Fibroblast of lung (primary cell): Measurements from ENCODE around the gene ABO. TPM values are rescaled to one million over a fixed set of nuclear protein-coding genes. Genes with fewer than 3 reads are reported as not detected.
"Not testable (repeated sequence)": the region's sequence is repeated elsewhere in the genome, so short reads cannot be mapped to it uniquely, and the experiment has no call there.

ENCODE experiments used
- DNase-seq, 2 donors: peaks; one replicate each; pipeline versions ENCODE4 v3.0.0 to v3.0.0-alpha.2; 2010; ENCODE audit warnings: low read depth in 2 of 2
- H2AFZ ChIP-seq: 2 replicates; pipeline ENCODE4 v1.5.1; 2012; ENCODE audit warnings: low read length, control low read depth, inconsistent platforms
- H3K27ac ChIP-seq: 2 replicates; pipeline ENCODE4 v1.5.1; 2011; ENCODE audit warnings: low read length, control low read depth; ENCODE audit not compliant: insufficient read depth
- H3K27me3 ChIP-seq: 2 replicates; pipeline ENCODE4 v1.5.1; 2011; ENCODE audit warnings: mild to moderate bottlenecking, low read length; ENCODE audit not compliant: control insufficient read depth, insufficient read depth
- H3K36me3 ChIP-seq: 2 replicates; pipeline ENCODE4 v1.5.1; 2011; ENCODE audit warnings: low read length; ENCODE audit not compliant: control insufficient read depth, insufficient read depth
- H3K4me1 ChIP-seq: 2 replicates; pipeline ENCODE4 v1.5.1; 2011; ENCODE audit warnings: low read length; ENCODE audit not compliant: control insufficient read depth, insufficient read depth; ENCODE audit errors: extremely low read depth
- H3K4me2 ChIP-seq: 2 replicates; pipeline ENCODE4 v1.5.1; 2011; ENCODE audit warnings: low read length, control low read depth; ENCODE audit not compliant: insufficient read depth; ENCODE audit errors: extremely low read depth
- H3K4me3 ChIP-seq, 4 experiments: fragments of 200-600 bp in 1 of 4; sonication (generic) in 1 of 4; replicated peaks in 1 of 4; 2 replicates each; pipeline ENCODE4 v1.5.1; 2011 to 2016; ENCODE audit warnings: low read length in 4 of 4, low read depth in 3 of 4, mild to moderate bottlenecking in 3 of 4, control low read depth in 2 of 4, inconsistent platforms in 1 of 4, mixed read lengths in 1 of 4; ENCODE audit not compliant: insufficient read depth in 1 of 4; ENCODE audit errors: control extremely low read depth in 1 of 4
- H3K79me2 ChIP-seq: 2 replicates; pipeline ENCODE4 v1.5.1; 2012; ENCODE audit warnings: mild to moderate bottlenecking, low read length, inconsistent platforms; ENCODE audit not compliant: control insufficient read depth, insufficient read depth
- H3K9ac ChIP-seq: 2 replicates; pipeline ENCODE4 v1.5.1; 2011; ENCODE audit warnings: mild to moderate bottlenecking, low read length, control low read depth; ENCODE audit not compliant: insufficient read depth
- H3K9me3 ChIP-seq: 2 replicates; pipeline ENCODE4 v1.5.1; 2012; ENCODE audit warnings: low read depth, low read length; ENCODE audit not compliant: control insufficient read depth, insufficient read depth
- H4K20me1 ChIP-seq: 2 replicates; pipeline ENCODE4 v1.5.1; 2011; ENCODE audit warnings: low read length; ENCODE audit not compliant: control insufficient read depth, insufficient read depth; ENCODE audit errors: extremely low read depth
- EZH2 ChIP-seq: IDR thresholded peaks from 2 replicates; pipeline ENCODE4 v1.5.1; 2012; ENCODE audit warnings: low read length, control low read depth, mild to moderate bottlenecking; ENCODE audit errors: missing control alignments
- polyA plus RNA-seq, 2 donors: library from polyadenylated mRNA; depleted of rRNA in 1 of 2; stranded (reverse) in 1 of 2; unstranded in 1 of 2; fragments of >200 nt; gene quantifications; 2 replicates each; pipeline ENCODE4 v1.2.1, GENCODE V29; 2011 to 2012; ENCODE audit warnings: missing spikeins in 1 of 2
- total RNA-seq: library from RNA; depleted of rRNA; stranded (reverse); fragments of >200 nt; gene quantifications from 2 replicates; pipeline ENCODE4 v1.2.1, GENCODE V29; 2014
- TF ChIP-seq, protein P1 (sequence below), 2 donors: IDR thresholded peaks in 1 of 2; conservative IDR thresholded peaks in 1 of 2; 1 replicate in 1 of 2; 2 replicates in 1 of 2; pipeline ENCODE4 v1.5.1; 2011 to 2012; ENCODE audit warnings: low read length in 2 of 2, control low read depth in 1 of 2, inconsistent platforms in 1 of 2, low read depth in 1 of 2, mild to moderate bottlenecking in 1 of 2

Gene ABO
- total and polyA plus RNA-seq, 2 donors (not counting 1 experiment from before 2014, with no cell fraction given) = not detected

- no peak for DNase-seq
- Histone ChIP-seq H3K27me3 (no peaks in the 10 kb centered on the region), H3K27ac (no peak overlapping the region), H3K9me3 (no peaks in the 10 kb centered on the region), H3K9ac (no peak overlapping the region), H3K79me2 (no peaks in the 10 kb centered on the region), H3K4me2 (no peak overlapping the region), H3K4me3 (no peak overlapping the region), H2AFZ (no peak overlapping the region), H3K4me1 (no peaks in the 10 kb centered on the region), H4K20me1 (no peaks in the 10 kb centered on the region), H3K36me3 (no peaks in the 10 kb centered on the region)
- TF ChIP-seq, protein P1, sequence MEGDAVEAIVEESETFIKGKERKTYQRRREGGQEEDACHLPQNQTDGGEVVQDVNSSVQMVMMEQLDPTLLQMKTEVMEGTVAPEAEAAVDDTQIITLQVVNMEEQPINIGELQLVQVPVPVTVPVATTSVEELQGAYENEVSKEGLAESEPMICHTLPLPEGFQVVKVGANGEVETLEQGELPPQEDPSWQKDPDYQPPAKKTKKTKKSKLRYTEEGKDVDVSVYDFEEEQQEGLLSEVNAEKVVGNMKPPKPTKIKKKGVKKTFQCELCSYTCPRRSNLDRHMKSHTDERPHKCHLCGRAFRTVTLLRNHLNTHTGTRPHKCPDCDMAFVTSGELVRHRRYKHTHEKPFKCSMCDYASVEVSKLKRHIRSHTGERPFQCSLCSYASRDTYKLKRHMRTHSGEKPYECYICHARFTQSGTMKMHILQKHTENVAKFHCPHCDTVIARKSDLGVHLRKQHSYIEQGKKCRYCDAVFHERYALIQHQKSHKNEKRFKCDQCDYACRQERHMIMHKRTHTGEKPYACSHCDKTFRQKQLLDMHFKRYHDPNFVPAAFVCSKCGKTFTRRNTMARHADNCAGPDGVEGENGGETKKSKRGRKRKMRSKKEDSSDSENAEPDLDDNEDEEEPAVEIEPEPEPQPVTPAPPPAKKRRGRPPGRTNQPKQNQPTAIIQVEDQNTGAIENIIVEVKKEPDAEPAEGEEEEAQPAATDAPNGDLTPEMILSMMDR (conservative IDR thresholded peaks at IDR 0.05 in 1 of 2, IDR thresholded peaks at IDR 0.05 in 1 of 2; ENCODE audit: low read depth in 1 of 2, low read length in 2 of 2) = no peak
- TF ChIP-seq EZH2 = no peak
Observed at GRCh38 chr9:133322701-133323100, 47.7 kb upstream of the ABO start.

DNA sequence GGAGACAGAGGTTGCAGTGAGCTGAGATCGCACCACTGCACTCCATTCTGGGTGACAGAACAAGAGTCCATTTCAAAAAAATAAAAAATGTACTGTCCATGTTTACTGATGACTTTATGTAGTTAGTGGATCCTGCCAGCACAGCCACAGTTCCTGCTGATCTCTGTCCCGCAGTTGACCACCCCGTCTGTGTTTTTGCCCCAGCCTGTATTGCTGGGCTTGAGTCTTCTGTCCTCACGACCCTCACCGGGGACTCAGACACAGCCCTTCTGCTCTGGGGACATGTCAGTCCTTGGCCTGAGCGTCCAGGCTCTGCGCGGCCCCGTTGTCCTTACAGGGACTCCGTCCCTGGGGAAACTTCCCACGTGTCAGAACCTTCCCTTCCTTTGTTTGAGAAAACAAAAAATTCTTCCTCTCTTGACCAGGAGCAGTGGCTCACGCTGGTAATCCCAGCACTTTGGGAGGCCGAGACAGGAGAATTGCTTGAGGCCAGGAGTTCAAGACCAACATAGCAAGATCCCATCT is 46.5 kb upstream of the ABO start:
- H3K4me1 ChIP-seq = no peaks in the 10 kb centered on the region
- H3K4me2 ChIP-seq = no peak overlapping the region
- H3K27ac ChIP-seq = no peak overlapping the region
- no peaks in the 10 kb centered on the region for H4K20me1 ChIP-seq
- no peak for DNase-seq
- H3K9ac ChIP-seq = no peak overlapping the region
- H3K36me3 ChIP-seq = no peaks in the 10 kb centered on the region
- H2AFZ ChIP-seq = no peak overlapping the region
- no peaks in the 10 kb centered on the region for H3K27me3 ChIP-seq
- H3K4me3 ChIP-seq = no peak overlapping the region
- no peaks in the 10 kb centered on the region for H3K79me2 ChIP-seq
- H3K9me3 ChIP-seq = no peaks in the 10 kb centered on the region
- no peak for TF ChIP-seq EZH2
- TF ChIP-seq, protein P1 (conservative IDR thresholded peaks at IDR 0.05 in 1 of 2, IDR thresholded peaks at IDR 0.05 in 1 of 2; ENCODE audit: low read depth in 1 of 2, low read length in 2 of 2) = no peak

GRCh38 chr9:133320421-133320881 is 45.5 kb upstream of the ABO start:
- no peaks in the 10 kb centered on the region for H3K36me3 ChIP-seq
- H2AFZ ChIP-seq = no peak overlapping the region
- no peak overlapping the region for H3K27ac ChIP-seq
- H3K9ac ChIP-seq = no peak overlapping the region
- no peak for DNase-seq
- H3K4me1 ChIP-seq = no peaks in the 10 kb centered on the region
- no peaks in the 10 kb centered on the region for H3K79me2 ChIP-seq
- H4K20me1 ChIP-seq = no peaks in the 10 kb centered on the region
- H3K4me2 ChIP-seq = no peak overlapping the region
- no peaks in the 10 kb centered on the region for H3K27me3 ChIP-seq
- no peaks in the 10 kb centered on the region for H3K9me3 ChIP-seq
- H3K4me3 ChIP-seq = no peak overlapping the region
- TF ChIP-seq, protein P1 (conservative IDR thresholded peaks at IDR 0.05 in 1 of 2, IDR thresholded peaks at IDR 0.05 in 1 of 2; ENCODE audit: low read depth in 1 of 2, low read length in 2 of 2) = no peak
- TF ChIP-seq EZH2 = no peak

- not testable (repeated sequence) for H3K9ac ChIP-seq, H3K4me1 ChIP-seq, DNase-seq
Observed at GRCh38 chr9:133317551-133317950, 42.5 kb upstream of the ABO start.

More at GRCh38 chr9:133317551-133317950, 42.5 kb upstream of the ABO start:
- not testable (repeated sequence) for H3K9me3 ChIP-seq, H3K27ac ChIP-seq, H3K79me2 ChIP-seq, H4K20me1 ChIP-seq, H2AFZ ChIP-seq, H3K4me3 ChIP-seq, H3K4me2 ChIP-seq, H3K36me3 ChIP-seq, H3K27me3 ChIP-seq
